Measurements from ENCODE around the gene FBXW9. TPM values are rescaled to one million over a fixed set of nuclear protein-coding genes. Genes with fewer than 3 reads are reported as not detected.
A peak's percentile ranks its signal among the peaks of the same experiment; 100 is the strongest.

FBXW9 gene
- total and polyA plus RNA-seq, 2 of the 13 experiments (the other 11 are each of a cell fraction or from before 2014, with no cell fraction given): 5.7 to 6.1 TPM

- TF ChIP-seq KLF13 (CRISPR knock-in tag; IDR thresholded peaks at IDR 0.05) (no peak), ZNF354B (CRISPR knock-in tag; IDR thresholded peaks at IDR 0.05) (no peak), ZNF280D (CRISPR knock-in tag; IDR thresholded peaks at IDR 0.05) (no peak; the same call in 1 of the 2 replicates), ZNF335 (CRISPR knock-in tag; IDR thresholded peaks at IDR 0.05) (no peak), KDM3A (CRISPR knock-in tag; IDR thresholded peaks at IDR 0.05; ENCODE audit: low read depth) (no peak), GFI1 (CRISPR knock-in tag; IDR thresholded peaks at IDR 0.05; ENCODE audit: borderline replicate concordance) (no peak), TAF15 (IDR thresholded peaks at IDR 0.05; ENCODE audit: low read depth, low read length, poor library complexity, severe bottlenecking) (no peak), HOXA9 (CRISPR knock-in tag; IDR thresholded peaks at IDR 0.05; ENCODE audit: borderline replicate concordance) (no peak), GPN1 (CRISPR knock-in tag; IDR thresholded peaks at IDR 0.05; ENCODE audit: borderline replicate concordance) (no peak), IRX3 (CRISPR knock-in tag; IDR thresholded peaks at IDR 0.05; ENCODE audit: borderline replicate concordance, low read depth) (no peak), TP53 (CRISPR knock-in tag; conservative IDR thresholded peaks at IDR 0.05) (no peak), MYC (CRISPR knock-in tag; IDR thresholded peaks at IDR 0.05; ENCODE audit: borderline replicate concordance) (no peak), LCORL (IDR thresholded peaks at IDR 0.05) (no peak), LCORL (CRISPR knock-in tag; IDR thresholded peaks at IDR 0.05) (peak; percentile 59; the same call in 1 of the 2 replicates), ZNF253 (CRISPR knock-in tag; IDR thresholded peaks at IDR 0.05; ENCODE audit: borderline replicate concordance) (no peak), HNF4A (CRISPR knock-in tag; IDR thresholded peaks at IDR 0.05) (peak; percentile 52), SP2 (CRISPR knock-in tag; IDR thresholded peaks at IDR 0.05) (no peak), HBP1 (CRISPR knock-in tag; IDR thresholded peaks at IDR 0.05; ENCODE audit: low read depth) (peak; percentile 85; the same call in 1 of the 2 replicates), NFE2L1 (CRISPR knock-in tag; IDR thresholded peaks at IDR 0.05; ENCODE audit: borderline replicate concordance) (no peak), THRA (CRISPR knock-in tag; IDR thresholded peaks at IDR 0.05; ENCODE audit: borderline replicate concordance) (no peak), ZNF749 (CRISPR knock-in tag; IDR thresholded peaks at IDR 0.05; ENCODE audit: borderline replicate concordance) (no peak), SAP130 (CRISPR knock-in tag; IDR thresholded peaks at IDR 0.05; ENCODE audit: low read depth) (peak; percentile 49), MYPOP (CRISPR knock-in tag; IDR thresholded peaks at IDR 0.05) (no peak), ZBTB38 (CRISPR knock-in tag; IDR thresholded peaks at IDR 0.05) (no peak)
These were observed 37.2 kb upstream of the FBXW9 start (continued) for GRCh38 chr19:12733369-12734214.
